ENCODE measurements around the gene TPP2. TPM values are rescaled to one million over a fixed set of nuclear protein-coding genes. Genes with fewer than 3 reads are reported as not detected.

TPP2 gene
- total RNA-seq: 52.1 TPM

DNA sequence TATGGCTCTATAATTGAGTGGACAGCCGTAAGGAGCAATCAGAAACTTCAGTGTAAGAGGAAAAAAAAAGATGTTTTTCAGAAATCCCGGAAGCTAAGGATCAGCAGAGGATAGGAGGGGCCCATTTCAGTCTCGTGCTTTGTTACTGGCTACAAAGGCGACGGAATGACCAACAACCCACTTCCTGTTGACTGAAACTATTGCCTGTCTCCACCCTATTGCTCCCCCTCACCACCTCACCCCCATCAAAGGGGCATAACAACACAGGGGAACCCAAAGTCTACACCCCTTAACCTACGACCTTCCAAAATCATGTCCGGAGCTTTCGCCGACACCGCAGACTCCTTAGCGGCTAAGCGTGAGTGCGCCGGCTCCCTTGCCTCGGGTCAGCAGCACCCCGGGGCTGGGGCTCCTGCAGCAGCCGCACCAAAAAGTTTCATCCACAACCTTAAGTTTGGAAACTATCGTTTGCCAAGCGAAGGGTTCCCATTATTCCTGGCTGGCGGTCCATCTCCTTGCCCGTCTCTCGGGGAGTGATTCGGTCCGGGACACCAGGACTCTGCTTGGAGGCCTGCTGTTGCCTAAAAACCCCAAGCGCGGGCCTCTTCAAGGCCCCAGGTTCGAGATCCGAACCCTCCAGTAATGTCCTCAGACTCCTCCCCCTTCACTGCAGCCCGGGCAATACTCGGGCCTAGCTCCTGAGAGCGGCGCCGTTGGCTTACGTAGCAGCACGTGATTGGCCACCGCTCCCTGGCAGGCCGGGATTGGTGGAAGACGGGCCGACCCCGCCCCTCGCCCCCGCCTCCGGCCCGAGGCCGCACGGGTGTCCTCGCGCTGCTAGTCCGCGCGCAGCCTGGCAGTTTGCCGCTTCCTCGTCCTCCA, at the start of gene TPP2:
TSS of gene TPP2 (plus strand) at position 840 of the 882 bp plus-strand sequence. CDS start 53 bp downstream, outside the sequence.

DNA sequence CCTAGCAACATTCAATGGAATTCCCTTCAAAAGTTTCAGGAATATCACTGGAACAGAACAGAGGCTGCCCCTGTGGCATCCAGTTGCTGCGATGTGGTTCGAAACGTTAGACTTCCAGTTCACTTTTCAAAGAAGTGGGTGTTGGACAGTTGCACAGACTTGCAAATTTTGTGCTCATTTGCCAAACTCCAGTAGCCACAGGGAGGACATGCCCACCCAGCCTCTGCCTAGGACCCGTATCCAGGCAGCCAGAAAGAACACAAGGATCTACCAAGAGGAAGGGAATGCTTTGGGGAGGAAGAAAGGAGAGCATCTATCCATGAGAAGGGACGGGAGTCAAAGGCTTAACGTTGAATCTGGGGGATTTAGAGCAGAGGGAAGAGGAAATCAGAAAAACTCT, 98.2 kb downstream of the TPP2 start, which contains the start of gene METTL21C:
TSS of gene METTL21C (minus strand) at position 108 of the 400 bp plus-strand sequence. CDS start 546 bp downstream, outside the sequence.

Other genes with a start within 250 kb of the TPP2 start
- gene FGF14, start 194.9 kb upstream of the TPP2 start, total RNA-seq: 1.8 TPM
- gene METTL21C, start 98.1 kb downstream of the TPP2 start, total RNA-seq: 0.82 TPM
- gene TEX30, start 176.8 kb downstream of the TPP2 start, total RNA-seq: 9.8 TPM
- gene POGLUT2, start 202.0 kb downstream of the TPP2 start, total RNA-seq: 25.0 TPM
- 43.3 TPM for gene BIVM, start 202.1 kb downstream of the TPP2 start, total RNA-seq
- 68.4 TPM for gene ERCC5, start 249.0 kb downstream of the TPP2 start, total RNA-seq